ENCODE results near the gene U2AF2. TPM values are rescaled to one million over a fixed set of nuclear protein-coding genes. Genes with fewer than 3 reads are reported as not detected.

The U2AF2 gene
- total RNA-seq, 1 donor from 2014 or later, result 216 TPM

DNA sequence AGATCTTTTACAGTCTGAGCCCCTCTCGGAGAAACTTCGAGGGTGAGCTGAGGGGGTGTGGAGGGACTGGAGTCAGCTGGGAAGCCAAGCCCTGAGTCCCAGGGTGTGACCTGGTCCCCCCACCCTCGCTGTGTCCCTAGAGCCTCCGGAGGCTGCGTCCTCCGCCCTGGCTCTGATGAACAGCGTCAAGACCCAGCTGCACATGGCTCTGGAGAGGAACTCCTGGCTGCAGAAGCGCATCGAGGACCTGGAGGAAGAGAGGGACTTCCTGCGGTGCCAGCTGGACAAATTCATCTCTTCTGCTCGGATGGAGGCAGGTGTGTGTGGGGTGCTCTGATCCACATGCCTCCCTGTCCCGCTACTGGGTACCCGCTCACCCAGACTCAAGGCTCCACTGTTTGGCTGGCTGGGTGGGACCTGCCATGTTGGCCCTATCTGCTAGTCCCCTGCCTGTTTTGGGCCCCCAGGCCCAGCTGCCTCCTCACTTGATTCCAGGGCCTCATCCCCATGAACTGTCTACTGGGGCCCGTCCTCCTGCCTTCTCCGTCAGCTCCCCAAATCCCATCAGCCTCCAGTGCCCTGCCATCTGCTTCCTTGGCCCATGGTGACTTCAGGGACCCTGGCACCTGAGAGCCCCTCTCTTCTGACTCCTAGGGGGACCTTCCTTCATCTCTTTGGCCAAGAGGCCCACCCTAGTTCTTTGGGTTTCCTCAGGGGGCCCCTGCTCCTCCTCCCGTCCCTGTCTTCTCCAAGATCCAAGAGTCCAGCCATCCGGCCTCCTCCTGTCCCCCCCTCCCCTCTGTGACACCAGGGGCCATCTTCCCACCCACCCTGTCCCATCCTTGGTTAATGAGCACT is 5.3 kb upstream of the U2AF2 start:
- Mint-ChIP-seq H3K4me3 (ENCODE audit: unreplicated experiment) (peak overlapping the region; percentile 86), H3K36me3 (ENCODE audit: unreplicated experiment) (no peaks in the 10 kb centered on the region), H3K27me3 (ENCODE audit: unreplicated experiment) (peaks cover 17% of the 10 kb centered on the region), H3K9me3 (ENCODE audit: unreplicated experiment) (peaks cover 13% of the 10 kb centered on the region), H3K27ac (ENCODE audit: unreplicated experiment) (no peak overlapping the region), H3K4me1 (ENCODE audit: low read depth, unreplicated experiment) (peaks cover 8% of the 10 kb centered on the region)
- TF ChIP-seq, protein P1, sequence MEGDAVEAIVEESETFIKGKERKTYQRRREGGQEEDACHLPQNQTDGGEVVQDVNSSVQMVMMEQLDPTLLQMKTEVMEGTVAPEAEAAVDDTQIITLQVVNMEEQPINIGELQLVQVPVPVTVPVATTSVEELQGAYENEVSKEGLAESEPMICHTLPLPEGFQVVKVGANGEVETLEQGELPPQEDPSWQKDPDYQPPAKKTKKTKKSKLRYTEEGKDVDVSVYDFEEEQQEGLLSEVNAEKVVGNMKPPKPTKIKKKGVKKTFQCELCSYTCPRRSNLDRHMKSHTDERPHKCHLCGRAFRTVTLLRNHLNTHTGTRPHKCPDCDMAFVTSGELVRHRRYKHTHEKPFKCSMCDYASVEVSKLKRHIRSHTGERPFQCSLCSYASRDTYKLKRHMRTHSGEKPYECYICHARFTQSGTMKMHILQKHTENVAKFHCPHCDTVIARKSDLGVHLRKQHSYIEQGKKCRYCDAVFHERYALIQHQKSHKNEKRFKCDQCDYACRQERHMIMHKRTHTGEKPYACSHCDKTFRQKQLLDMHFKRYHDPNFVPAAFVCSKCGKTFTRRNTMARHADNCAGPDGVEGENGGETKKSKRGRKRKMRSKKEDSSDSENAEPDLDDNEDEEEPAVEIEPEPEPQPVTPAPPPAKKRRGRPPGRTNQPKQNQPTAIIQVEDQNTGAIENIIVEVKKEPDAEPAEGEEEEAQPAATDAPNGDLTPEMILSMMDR (IDR thresholded peaks at IDR 0.05; ENCODE audit: partially characterized antibody, unreplicated experiment), result no peak
- no peak for DNase-seq

DNA sequence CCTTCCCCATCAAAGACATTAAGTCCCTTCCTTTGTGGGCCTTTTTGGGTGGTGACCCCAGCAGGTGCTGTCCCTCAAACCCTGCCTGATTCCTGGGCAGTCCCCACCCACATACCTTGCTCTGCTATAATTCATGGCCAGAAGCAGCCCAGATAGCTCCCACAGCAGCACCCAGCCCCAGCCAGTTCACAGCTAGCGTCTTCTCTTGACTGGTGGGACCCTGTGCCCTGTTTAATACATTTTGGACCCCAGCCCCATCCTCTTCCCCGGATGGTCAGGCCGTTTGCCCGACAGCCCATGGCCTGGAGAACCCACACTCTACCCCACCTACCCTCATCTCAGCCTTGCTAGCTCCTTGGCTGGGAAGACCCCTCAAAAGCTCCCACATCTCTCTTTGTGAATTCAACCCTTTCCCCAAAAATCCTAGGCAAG is 4.7 kb upstream of the U2AF2 start:
- H3K27ac Mint-ChIP-seq (ENCODE audit: unreplicated experiment), result no peak overlapping the region
- TF ChIP-seq, protein P1 (IDR thresholded peaks at IDR 0.05; ENCODE audit: partially characterized antibody, unreplicated experiment), result no peak
- no peaks in the 10 kb centered on the region for H3K36me3 Mint-ChIP-seq (ENCODE audit: unreplicated experiment)
- H3K4me1 Mint-ChIP-seq (ENCODE audit: low read depth, unreplicated experiment), result peaks cover 8% of the 10 kb centered on the region
- peaks cover 13% of the 10 kb centered on the region for H3K9me3 Mint-ChIP-seq (ENCODE audit: unreplicated experiment)
- H3K27me3 Mint-ChIP-seq (ENCODE audit: unreplicated experiment), result peaks cover 18% of the 10 kb centered on the region
- DNase-seq, result no peak
- H3K4me3 Mint-ChIP-seq (ENCODE audit: unreplicated experiment), result peak overlapping the region; percentile 25

DNA sequence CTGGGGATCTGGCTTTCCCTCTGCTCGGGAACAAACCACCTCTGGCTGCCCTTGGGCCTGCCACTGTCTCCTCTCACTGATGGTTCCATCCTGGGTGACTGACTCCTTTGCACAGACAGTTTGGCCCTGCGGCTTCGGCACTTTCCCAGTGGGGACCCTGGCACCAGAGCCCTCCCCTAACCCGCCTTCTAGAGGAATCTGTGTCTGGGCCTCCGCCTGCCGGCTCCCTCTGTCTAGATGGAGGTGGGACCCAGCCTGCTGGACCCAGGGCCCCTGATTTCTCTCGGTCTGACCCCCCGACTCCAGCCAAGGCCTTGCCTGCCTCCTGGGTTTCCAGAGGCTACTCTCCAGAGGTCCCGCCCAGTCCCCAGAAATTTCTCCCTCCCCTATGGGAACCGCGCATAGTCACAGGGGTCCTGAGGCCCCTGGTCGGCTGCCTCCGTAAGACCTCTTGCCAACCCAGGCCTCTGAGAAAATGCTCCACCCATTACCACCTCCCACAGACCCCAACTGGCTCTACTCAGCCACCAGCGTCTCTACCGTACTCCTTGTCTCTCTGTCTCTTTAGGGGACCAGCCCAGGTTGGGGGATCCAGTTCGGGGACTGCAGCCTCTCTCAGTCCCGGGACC is 4.1 kb upstream of the U2AF2 start:
- Mint-ChIP-seq H3K9me3 (ENCODE audit: unreplicated experiment) (peaks cover 15% of the 10 kb centered on the region), H3K27ac (ENCODE audit: unreplicated experiment) (no peak overlapping the region), H3K4me1 (ENCODE audit: low read depth, unreplicated experiment) (peaks cover 8% of the 10 kb centered on the region), H3K27me3 (ENCODE audit: unreplicated experiment) (peaks cover 16% of the 10 kb centered on the region), H3K36me3 (ENCODE audit: unreplicated experiment) (no peaks in the 10 kb centered on the region), H3K4me3 (ENCODE audit: unreplicated experiment) (no peak overlapping the region)
- DNase-seq, result no peak
- TF ChIP-seq, protein P1 (IDR thresholded peaks at IDR 0.05; ENCODE audit: partially characterized antibody, unreplicated experiment), result no peak

DNA sequence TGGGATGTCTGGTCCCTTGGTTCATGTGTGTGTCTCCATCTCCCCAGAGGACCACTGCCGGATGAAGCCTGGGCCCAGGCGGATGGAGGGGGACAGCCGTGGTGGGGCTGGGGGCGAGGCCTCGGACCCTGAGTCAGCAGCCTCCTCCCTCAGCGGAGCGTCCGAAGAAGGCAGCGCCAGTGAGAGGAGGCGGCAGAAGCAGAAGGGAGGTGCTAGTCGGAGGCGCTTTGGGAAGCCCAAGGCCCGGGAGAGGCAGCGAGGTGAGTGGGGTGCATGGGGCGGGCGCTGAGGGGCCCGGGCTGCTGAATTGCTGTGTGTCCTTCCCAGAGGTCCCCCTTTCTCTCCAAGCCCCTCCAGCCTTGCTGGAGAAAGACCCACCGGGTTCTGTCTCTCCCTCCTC is 3.6 kb upstream of the U2AF2 start:
- TF ChIP-seq, protein P1 (IDR thresholded peaks at IDR 0.05; ENCODE audit: partially characterized antibody, unreplicated experiment), result no peak
- peaks cover 18% of the 10 kb centered on the region for H3K9me3 Mint-ChIP-seq (ENCODE audit: unreplicated experiment)
- H3K27ac Mint-ChIP-seq (ENCODE audit: unreplicated experiment), result no peak overlapping the region
- H3K4me1 Mint-ChIP-seq (ENCODE audit: low read depth, unreplicated experiment), result peaks cover 11% of the 10 kb centered on the region
- peaks cover 17% of the 10 kb centered on the region for H3K27me3 Mint-ChIP-seq (ENCODE audit: unreplicated experiment)
- no peak for DNase-seq
- no peak overlapping the region for H3K4me3 Mint-ChIP-seq (ENCODE audit: unreplicated experiment)
- no peaks in the 10 kb centered on the region for H3K36me3 Mint-ChIP-seq (ENCODE audit: unreplicated experiment)

Data from glutamatergic neuron (in vitro differentiated cells).